Stimulated activated CD8-positive, alpha-beta memory T cell treated with anti-CD3 and anti-CD28 coated beads, Interleukin-4, amount 100 ng/mL, for 1 hour (primary cell): ENCODE results near the gene ZNF274.
"Not testable (repeated sequence)": the region's sequence is repeated elsewhere in the genome, so short reads cannot be mapped to it uniquely, and the experiment has no call there.

ENCODE experiments used
- DNase-seq, 2 donors: peaks; one replicate each; pipeline ENCODE4 v3.0.0-alpha.2; 2020; ENCODE audit warnings: low read depth in 2 of 2, low spot score in 1 of 2

The ZNF274 gene

GRCh38 chr19:58212336-58213074 is 29.6 kb downstream of the ZNF274 start:
- no peak for DNase-seq

GRCh38 chr19:58213075-58213369 is 30.2 kb downstream of the ZNF274 start:
- DNase-seq = no peak

DNA sequence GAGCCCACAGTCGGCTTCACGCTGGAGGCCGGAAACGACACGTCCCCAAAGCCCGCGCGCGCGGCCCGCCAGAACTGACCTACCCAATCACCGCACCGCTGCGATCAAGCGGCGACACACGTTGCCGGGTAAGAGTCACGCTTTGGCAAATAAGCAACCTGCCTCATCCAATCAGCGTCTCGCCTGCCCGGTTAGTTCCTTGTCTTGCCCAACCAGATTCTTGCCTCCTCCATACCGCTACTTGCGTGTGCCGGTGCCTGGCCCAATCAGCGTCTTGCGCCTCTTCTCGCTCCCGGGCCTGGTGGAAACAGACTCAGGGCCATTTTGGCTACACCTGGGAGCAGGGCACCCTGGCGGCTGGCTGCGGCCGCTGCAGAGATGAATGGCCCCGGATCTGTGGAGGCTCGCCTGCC is 34.2 kb downstream of the ZNF274 start:
- DNase-seq = no peak

- DNase-seq = no peak
Measured at GRCh38 chr19:58217607-58218391, 34.9 kb downstream of the ZNF274 start.

GRCh38 chr19:58218899-58219298 is 36.0 kb downstream of the ZNF274 start:
- no peak for DNase-seq

DNA sequence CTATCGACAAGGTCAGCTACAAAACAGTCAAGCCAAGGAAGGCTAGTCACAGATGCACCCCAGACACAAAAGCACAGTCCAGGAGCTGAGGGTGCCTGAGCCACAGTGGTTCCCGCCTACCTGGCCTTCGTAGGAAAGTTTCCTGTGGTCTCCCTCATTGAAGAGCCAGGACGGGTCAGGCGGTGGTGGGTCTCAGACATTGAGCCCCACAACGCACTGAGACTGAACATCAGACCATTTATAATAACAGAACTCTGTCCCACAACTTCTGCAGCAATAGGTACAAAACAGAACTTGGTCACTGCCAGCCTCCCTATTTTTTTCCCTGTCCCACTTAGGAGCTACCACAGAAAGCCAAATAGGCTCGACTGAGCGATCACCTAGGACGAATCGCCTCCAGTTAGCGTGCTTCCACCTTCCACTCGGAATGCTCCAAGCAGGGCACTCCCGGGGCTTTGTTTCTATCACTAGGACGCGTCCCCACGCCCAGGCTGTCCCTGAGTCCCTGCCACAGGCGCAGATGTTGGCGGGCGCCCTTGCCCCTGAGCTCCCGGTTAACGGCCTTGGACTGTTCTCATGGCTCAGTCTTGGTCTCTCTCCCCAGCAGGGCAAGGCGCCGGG is 45.2 kb downstream of the ZNF274 start:
- no peak for DNase-seq

GRCh38 chr19:58228585-58229254 is 45.9 kb downstream of the ZNF274 start, which contains the start of gene ZNF544:
TSS of gene ZNF544 (plus strand) at chr19:58228914. CDS start at chr19:58244024, 15,110 bp downstream.
- DNase-seq = peak; percentile 9 to 14

DNA sequence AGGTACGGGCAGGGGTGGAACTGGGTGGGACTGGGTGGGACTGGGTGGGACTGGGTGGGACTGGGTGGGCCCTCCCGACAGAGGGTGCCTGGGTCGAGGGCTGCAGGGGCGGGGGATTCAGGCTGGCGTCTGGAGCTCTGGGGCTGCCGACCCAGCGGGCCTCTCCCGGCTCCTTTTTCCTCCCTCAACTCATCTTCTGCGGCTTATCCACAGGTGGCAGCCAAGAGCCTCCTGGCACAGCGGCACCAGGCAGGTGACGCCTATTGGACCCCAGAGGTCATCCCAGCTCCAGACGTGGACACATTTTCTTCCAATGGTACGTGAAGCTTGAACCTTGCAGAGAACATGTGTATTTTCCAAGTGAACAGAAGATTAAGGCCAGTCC is 46.4 kb downstream of the ZNF274 start:
- DNase-seq = no peak

GRCh38 chr19:58237324-58237723 is 54.5 kb downstream of the ZNF274 start:
- no peak for DNase-seq

DNA sequence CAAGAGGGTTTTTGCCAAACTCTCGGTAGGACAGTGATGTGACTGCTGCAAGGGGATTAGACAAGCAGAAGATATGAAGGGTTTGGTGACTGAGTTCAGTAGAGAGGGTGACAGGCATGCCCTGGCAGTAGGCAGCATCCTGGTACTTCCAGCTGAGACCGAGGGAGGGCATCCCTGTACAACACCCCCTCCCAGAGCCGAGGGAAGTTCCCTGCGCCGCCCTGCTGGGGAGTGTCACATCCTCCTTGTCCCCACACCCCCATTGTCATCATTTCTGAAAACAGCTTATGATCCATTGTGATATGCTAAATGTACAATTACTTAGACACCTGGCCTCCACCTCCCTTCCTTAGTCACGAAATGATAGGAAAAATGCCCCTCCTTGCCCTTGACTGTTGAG is 60.5 kb downstream of the ZNF274 start:
- DNase-seq = no peak

GRCh38 chr19:58248886-58249285 is 66.0 kb downstream of the ZNF274 start:
- no peak for DNase-seq

- no peak for DNase-seq
Measured at GRCh38 chr19:58252102-58252685, 69.3 kb downstream of the ZNF274 start.

DNA sequence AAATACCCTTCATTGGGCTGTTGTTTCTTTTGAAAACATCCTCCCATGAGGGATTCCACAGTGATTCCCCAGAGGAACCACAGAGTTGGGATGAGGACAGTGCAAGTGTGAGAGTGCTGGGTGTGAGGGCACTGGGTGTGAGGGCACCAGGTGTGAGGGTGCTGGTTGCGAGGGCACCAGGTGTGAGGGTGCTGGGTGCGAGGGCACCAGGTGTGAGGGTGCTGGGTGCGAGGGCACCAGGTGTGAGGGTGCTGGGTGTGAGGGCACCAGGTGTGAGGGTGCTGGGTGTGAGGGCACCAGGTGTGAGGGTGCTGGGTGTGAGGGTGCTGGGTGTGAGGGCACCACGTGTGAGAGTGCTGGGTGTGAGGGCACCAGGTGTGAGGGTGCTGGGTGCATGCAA is 75.4 kb downstream of the ZNF274 start:
- DNase-seq = not testable (repeated sequence)

DNA sequence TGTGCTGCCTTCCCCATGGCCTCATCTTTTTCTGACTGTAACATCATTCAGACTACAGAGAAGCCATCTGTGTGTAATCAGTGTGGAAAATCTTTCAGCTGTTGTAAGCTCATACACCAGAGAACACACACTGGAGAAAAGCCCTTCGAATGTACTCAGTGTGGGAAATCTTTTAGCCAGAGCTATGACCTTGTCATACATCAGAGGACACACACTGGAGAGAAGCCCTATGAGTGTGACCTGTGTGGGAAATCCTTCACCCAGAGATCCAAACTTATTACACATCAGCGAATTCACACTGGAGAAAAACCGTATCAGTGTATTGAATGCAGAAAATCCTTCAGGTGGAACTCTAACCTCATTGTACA is 78.7 kb downstream of the ZNF274 start:
- no peak for DNase-seq

DNA sequence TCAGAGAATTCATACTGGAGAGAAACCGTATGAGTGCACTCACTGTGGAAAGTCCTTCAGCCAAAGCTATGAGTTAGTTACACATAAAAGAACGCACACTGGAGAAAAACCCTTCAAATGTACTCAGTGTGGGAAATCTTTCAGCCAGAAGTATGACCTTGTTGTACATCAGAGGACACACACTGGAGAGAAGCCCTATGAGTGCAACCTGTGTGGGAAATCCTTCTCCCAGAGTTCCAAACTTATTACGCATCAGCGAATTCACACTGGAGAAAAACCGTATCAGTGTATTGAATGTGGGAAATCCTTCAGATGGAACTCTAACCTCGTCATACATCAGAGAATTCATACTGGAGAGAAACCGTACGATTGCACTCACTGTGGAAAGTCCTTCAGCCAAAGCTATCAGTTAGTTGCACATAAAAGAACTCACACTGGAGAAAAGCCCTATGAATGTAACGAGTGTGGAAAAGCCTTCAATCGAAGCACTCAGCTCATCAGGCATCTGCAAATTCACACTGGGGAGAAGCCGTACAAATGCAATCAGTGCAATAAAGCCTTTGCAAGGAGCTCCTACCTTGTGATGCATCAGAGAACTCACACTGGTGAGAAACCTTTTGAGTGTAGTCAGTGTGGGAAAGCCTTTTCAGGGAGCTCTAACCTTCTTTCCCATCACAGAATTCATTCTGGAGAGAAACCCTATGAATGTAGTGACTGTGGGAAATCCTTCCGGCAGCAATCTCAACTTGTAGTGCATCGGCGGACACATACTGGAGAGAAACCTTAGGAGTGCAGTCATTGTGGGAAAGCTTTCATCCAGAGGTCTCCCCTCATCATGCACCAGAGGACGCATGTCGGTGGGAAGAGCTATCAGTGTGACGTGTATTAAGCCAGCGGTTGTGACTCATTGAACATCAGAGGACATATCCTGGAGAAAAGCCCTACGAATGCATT is 79.4 kb downstream of the ZNF274 start:
- DNase-seq = no peak

DNA sequence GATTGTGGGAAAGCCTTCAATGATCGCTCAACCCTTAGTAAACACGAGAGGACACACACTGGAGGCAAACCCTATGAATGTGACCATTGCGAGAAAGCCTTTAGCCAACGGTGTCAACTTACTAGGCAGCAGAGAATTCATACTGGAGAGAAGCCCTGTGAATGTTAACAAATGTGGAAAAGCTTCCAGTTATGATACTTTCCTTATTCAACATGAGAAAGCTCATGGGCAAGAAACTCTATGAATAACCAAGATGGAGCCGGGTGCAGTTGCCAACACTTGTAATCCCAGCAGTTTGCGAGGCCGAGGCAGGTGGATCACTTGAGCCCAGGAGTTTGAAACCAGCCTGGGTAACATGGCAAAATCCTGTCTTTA is 80.0 kb downstream of the ZNF274 start:
- no peak for DNase-seq
